Nephron (organoid): ENCODE data around the gene CACNG7.

Source experiments
- H3K27ac Mint-ChIP-seq, 3 experiments: 2 replicates each; pipeline ENCODE4 v1.8.0; 2020; ENCODE audit warnings: mixed read lengths in 3 of 3, mild to moderate bottlenecking in 2 of 3, moderate library complexity in 1 of 3
- H3K27me3 Mint-ChIP-seq: 2 replicates; pipeline ENCODE4 v1.8.0; 2021; ENCODE audit warnings: low read depth, mild to moderate bottlenecking, moderate library complexity, mixed read lengths
- H3K36me3 Mint-ChIP-seq: 2 replicates; pipeline ENCODE4 v1.8.0; 2020; ENCODE audit warnings: low read depth, mixed read lengths
- H3K4me1 Mint-ChIP-seq: 2 replicates; pipeline ENCODE4 v1.8.0; 2020; ENCODE audit warnings: mixed read lengths
- H3K4me3 Mint-ChIP-seq, 3 experiments: 2 replicates each; pipeline ENCODE4 v1.8.0; 2020; ENCODE audit warnings: mild to moderate bottlenecking in 3 of 3, mixed read lengths in 3 of 3, moderate library complexity in 2 of 3
- H3K9me3 Mint-ChIP-seq: 2 replicates; pipeline ENCODE4 v1.8.0; 2020; ENCODE audit warnings: mixed read lengths
- CTCF ChIP-seq, 3 experiments: fragments of 200-600 bp; sonication (generic); IDR thresholded peaks; one replicate each; pipeline ENCODE4 v1.5.0; 2021; ENCODE audit warnings: antibody characterized with exemption in 3 of 3; ENCODE audit not compliant: unreplicated experiment in 3 of 3

CACNG7 gene

GRCh38 chr19:53993448-53993847, 84.4 kb downstream of the CACNG7 start:
- H3K4me3 Mint-ChIP-seq = peak overlapping the region; percentile 12 to 72 (median 56)
- no peaks in the 10 kb centered on the region for H3K36me3 Mint-ChIP-seq
- no peaks in the 10 kb centered on the region for H3K9me3 Mint-ChIP-seq
- H3K27ac Mint-ChIP-seq = no peak overlapping the region
- no peak for TF ChIP-seq CTCF (IDR thresholded peaks at IDR 0.05; ENCODE audit: unreplicated experiment in 3 of 3)
- peaks cover 51% of the 10 kb centered on the region for H3K27me3 Mint-ChIP-seq
- peaks cover 14% of the 10 kb centered on the region for H3K4me1 Mint-ChIP-seq
